ENCODE results near the gene CADM4. TPM values are rescaled to one million over a fixed set of nuclear protein-coding genes. Genes with fewer than 3 reads are reported as not detected.
A peak's percentile ranks its signal among the peaks of the same experiment; 100 is the strongest.

Gene CADM4
- total and polyA plus RNA-seq, 9 of the 15 experiments (the other 6 are each of a cell fraction or from before 2014, with no cell fraction given): 0.03 to 4.6 (median 1.3) TPM

- TF ChIP-seq, protein P1, sequence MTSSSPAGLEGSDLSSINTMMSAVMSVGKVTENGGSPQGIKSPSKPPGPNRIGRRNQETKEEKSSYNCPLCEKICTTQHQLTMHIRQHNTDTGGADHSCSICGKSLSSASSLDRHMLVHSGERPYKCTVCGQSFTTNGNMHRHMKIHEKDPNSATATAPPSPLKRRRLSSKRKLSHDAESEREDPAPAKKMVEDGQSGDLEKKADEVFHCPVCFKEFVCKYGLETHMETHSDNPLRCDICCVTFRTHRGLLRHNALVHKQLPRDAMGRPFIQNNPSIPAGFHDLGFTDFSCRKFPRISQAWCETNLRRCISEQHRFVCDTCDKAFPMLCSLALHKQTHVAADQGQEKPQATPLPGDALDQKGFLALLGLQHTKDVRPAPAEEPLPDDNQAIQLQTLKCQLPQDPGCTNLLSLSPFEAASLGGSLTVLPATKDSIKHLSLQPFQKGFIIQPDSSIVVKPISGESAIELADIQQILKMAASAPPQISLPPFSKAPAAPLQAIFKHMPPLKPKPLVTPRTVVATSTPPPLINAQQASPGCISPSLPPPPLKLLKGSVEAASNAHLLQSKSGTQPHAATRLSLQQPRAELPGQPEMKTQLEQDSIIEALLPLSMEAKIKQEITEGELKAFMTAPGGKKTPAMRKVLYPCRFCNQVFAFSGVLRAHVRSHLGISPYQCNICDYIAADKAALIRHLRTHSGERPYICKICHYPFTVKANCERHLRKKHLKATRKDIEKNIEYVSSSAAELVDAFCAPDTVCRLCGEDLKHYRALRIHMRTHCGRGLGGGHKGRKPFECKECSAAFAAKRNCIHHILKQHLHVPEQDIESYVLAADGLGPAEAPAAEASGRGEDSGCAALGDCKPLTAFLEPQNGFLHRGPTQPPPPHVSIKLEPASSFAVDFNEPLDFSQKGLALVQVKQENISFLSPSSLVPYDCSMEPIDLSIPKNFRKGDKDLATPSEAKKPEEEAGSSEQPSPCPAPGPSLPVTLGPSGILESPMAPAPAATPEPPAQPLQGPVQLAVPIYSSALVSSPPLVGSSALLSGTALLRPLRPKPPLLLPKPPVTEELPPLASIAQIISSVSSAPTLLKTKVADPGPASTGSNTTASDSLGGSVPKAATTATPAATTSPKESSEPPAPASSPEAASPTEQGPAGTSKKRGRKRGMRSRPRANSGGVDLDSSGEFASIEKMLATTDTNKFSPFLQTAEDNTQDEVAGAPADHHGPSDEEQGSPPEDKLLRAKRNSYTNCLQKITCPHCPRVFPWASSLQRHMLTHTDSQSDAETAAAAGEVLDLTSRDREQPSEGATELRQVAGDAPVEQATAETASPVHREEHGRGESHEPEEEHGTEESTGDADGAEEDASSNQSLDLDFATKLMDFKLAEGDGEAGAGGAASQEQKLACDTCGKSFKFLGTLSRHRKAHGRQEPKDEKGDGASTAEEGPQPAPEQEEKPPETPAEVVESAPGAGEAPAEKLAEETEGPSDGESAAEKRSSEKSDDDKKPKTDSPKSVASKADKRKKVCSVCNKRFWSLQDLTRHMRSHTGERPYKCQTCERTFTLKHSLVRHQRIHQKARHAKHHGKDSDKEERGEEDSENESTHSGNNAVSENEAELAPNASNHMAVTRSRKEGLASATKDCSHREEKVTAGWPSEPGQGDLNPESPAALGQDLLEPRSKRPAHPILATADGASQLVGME (CRISPR knock-in tag; IDR thresholded peaks at IDR 0.05): 0 out of 2 replicates have a peak, but pooled peaks have one; percentile 25
- TF ChIP-seq ZC3H11A (IDR thresholded peaks at IDR 0.05; ENCODE audit: low read depth, low read length): no peak
- TF ChIP-seq ZNF316 (IDR thresholded peaks at IDR 0.05): peak; percentile 93
- TF ChIP-seq DPF2 (IDR thresholded peaks at IDR 0.05): 0 out of 2 replicates have a peak, but pooled peaks have one; percentile 28
- TF ChIP-seq FOXK2 (conservative IDR thresholded peaks at IDR 0.05 in 1 of 2, IDR thresholded peaks at IDR 0.05 in 1 of 2; ENCODE audit: low read depth in 2 of 2): 0 out of 4 replicates have a peak, but pooled peaks of 1 of the 2 experiments have one; percentile 24
- peak; percentile 85 for TF ChIP-seq C11orf30 (IDR thresholded peaks at IDR 0.05; ENCODE audit: low read depth)
- no peak for TF ChIP-seq ZNF436 (CRISPR knock-in tag; IDR thresholded peaks at IDR 0.05)
- TF ChIP-seq, protein P2, sequence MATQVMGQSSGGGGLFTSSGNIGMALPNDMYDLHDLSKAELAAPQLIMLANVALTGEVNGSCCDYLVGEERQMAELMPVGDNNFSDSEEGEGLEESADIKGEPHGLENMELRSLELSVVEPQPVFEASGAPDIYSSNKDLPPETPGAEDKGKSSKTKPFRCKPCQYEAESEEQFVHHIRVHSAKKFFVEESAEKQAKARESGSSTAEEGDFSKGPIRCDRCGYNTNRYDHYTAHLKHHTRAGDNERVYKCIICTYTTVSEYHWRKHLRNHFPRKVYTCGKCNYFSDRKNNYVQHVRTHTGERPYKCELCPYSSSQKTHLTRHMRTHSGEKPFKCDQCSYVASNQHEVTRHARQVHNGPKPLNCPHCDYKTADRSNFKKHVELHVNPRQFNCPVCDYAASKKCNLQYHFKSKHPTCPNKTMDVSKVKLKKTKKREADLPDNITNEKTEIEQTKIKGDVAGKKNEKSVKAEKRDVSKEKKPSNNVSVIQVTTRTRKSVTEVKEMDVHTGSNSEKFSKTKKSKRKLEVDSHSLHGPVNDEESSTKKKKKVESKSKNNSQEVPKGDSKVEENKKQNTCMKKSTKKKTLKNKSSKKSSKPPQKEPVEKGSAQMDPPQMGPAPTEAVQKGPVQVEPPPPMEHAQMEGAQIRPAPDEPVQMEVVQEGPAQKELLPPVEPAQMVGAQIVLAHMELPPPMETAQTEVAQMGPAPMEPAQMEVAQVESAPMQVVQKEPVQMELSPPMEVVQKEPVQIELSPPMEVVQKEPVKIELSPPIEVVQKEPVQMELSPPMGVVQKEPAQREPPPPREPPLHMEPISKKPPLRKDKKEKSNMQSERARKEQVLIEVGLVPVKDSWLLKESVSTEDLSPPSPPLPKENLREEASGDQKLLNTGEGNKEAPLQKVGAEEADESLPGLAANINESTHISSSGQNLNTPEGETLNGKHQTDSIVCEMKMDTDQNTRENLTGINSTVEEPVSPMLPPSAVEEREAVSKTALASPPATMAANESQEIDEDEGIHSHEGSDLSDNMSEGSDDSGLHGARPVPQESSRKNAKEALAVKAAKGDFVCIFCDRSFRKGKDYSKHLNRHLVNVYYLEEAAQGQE (IDR thresholded peaks at IDR 0.05; ENCODE audit: borderline replicate concordance): peak; percentile 34; the same call in 1 of the 2 replicates
- TF ChIP-seq, protein P2 (CRISPR knock-in tag; IDR thresholded peaks at IDR 0.05; ENCODE audit: low read depth): no peak
- 0 out of 2 replicates have a peak, but pooled peaks have one; percentile 32 for TF ChIP-seq OTX1 (CRISPR knock-in tag; IDR thresholded peaks at IDR 0.05)
- no peak for TF ChIP-seq POU5F1 (IDR thresholded peaks at IDR 0.05; ENCODE audit: borderline replicate concordance, low read depth, low read length, partially characterized antibody)
- 0 out of 2 replicates have a peak, but pooled peaks have one; percentile 37 for TF ChIP-seq MYC (IDR thresholded peaks at IDR 0.05; ENCODE audit: low read depth, low read length)
- no peak for TF ChIP-seq MYC (CRISPR knock-in tag; IDR thresholded peaks at IDR 0.05; ENCODE audit: borderline replicate concordance, low read depth)
- TF ChIP-seq MAFF (IDR thresholded peaks at IDR 0.05; ENCODE audit: low read length): peak; percentile 63; the same call in 1 of the 2 replicates
Observed at GRCh38 chr19:43682824-43683661, 43.4 kb upstream of the CADM4 start (continued).
